Measurements from ENCODE around the gene BABAM1.

Gene BABAM1

DNA sequence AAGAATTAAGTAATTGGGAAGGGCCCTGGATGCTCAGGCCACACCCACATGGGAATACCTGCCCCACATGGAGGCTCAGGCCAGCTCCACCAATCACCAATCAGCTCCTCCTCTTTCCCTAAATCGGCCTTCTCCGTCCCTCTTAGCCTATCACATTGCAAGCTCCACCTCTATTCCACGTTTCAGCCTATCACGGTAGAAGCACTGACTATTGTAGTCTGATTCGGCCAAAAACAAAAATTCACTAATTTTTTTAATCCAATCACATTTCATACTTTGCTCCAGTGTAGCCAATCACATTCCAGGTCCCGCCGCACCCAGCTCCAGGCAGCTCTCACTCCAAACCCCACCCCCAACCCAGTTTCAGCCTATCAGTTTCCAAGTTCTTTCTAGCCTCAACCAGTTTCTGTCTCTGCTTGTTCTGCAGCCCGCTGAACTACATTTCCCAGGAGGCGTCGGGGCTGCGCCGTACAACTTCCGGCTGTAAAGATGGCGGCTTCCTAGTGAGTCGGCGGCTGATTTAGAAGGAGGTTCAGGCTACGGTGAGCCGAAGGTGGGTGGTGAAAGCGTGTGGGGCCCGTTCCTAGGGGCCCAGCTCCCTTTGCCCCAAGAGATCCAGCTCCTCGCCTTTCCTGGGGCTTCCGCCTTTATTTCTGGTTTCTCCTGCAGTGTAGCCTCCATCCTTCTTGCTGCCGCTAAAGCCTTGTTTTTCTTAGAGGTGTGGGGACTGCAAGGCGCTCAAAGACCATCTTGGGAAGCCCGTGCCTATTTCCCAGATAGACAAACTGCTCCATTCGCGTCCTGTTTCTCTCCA is at the start of gene BABAM1:
BABAM1 (plus strand) TSS at position 469 of the 814 bp plus-strand sequence. CDS start 1,364 bp downstream, outside the sequence.
- peak; percentile 93 for DNase-seq (ENCODE audit: low read depth)

DNA sequence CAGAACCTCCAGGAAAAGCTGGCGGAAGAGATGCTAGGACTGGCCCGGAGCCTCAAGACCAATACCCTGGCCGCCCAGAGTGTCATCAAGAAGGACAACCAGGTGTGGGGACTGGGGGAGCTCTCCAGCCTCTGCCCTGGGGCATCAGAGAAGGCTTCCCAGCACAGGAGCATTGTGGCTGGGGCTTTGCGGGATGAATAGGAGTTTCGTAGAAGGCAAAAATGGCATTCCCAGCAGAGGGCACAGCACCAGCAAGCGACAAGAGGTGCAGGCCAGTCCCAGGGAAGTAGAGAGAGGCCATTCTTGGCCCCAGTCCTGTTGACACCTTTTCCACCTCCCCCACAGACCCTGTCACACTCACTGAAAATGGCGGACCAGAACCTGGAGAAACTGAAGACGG is 48.0 kb upstream of the BABAM1 start:
- DNase-seq (ENCODE audit: low read depth): no peak

DNA sequence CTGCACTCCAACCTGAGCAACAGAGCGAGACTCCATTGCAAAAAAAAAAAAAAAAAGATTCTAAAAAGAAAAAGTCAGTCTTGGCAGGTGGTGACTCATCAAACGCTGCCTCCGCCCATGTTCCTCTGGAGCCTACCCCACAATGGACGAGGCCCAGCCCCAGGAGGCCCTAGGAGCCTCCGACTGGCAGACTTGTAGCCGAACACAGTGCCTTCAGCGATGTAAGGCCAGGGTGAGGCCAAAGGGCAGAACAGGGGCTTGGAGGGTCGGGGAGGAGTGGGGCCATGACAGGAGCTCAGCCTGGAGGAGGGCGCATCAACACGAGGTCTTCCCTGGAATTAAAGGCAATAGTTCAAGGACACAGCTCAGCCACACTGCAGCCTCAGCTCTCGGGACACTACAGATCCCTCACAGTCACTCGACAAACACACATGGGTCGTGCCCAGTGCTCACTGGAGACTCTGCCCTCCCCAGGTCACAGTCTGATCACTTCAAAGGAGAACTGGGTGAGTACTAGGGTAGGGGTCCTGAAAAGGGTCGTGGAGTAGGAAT is 47.0 kb upstream of the BABAM1 start:
- peak; percentile 29 for DNase-seq (ENCODE audit: low read depth)

- DNase-seq (ENCODE audit: low read depth): no peak
These were observed 42.2 kb upstream of the BABAM1 start for GRCh38 chr19:17225053-17225452.

GRCh38 chr19:17226002-17226933 is 41.0 kb upstream of the BABAM1 start, which contains the start of gene OCEL1:
Gene OCEL1 (plus strand): TSS chr19:17226226. CDS start chr19:17226248, 22 bp downstream.
- DNase-seq (ENCODE audit: low read depth): peak; percentile 93

- DNase-seq (ENCODE audit: low read depth): no peak
These were observed 39.4 kb upstream of the BABAM1 start for GRCh38 chr19:17227798-17228367.

DNA sequence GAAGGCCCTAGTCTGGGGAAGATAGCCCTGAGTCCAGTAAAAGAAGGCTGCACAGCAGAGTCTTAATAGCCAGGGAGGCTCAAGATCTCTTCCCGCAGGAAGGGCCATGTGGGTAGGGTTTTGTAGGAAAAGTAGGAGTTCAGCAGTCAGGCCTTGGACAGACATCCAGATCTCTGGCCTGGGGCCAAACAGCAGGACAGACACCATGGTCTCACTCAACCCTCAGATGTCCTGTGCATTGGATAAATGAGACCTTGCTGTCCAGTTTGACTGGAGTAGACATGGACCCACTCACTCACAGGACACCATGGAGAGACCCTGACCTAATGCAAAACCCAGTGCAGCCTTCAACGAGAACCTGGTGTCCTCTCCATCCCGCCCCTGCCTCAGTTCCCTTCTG is 37.4 kb upstream of the BABAM1 start:
- DNase-seq (ENCODE audit: low read depth): no peak

GRCh38 chr19:17232258-17232657 is 35.0 kb upstream of the BABAM1 start:
- DNase-seq (ENCODE audit: low read depth): no peak

GRCh38 chr19:17234911-17235299 is 32.3 kb upstream of the BABAM1 start:
- DNase-seq (ENCODE audit: low read depth): no peak

GRCh38 chr19:17235300-17235970 is 31.8 kb upstream of the BABAM1 start:
- DNase-seq (ENCODE audit: low read depth): no peak

- no peak for DNase-seq (ENCODE audit: low read depth)
These were observed 31.1 kb upstream of the BABAM1 start for GRCh38 chr19:17235971-17236777.

DNA sequence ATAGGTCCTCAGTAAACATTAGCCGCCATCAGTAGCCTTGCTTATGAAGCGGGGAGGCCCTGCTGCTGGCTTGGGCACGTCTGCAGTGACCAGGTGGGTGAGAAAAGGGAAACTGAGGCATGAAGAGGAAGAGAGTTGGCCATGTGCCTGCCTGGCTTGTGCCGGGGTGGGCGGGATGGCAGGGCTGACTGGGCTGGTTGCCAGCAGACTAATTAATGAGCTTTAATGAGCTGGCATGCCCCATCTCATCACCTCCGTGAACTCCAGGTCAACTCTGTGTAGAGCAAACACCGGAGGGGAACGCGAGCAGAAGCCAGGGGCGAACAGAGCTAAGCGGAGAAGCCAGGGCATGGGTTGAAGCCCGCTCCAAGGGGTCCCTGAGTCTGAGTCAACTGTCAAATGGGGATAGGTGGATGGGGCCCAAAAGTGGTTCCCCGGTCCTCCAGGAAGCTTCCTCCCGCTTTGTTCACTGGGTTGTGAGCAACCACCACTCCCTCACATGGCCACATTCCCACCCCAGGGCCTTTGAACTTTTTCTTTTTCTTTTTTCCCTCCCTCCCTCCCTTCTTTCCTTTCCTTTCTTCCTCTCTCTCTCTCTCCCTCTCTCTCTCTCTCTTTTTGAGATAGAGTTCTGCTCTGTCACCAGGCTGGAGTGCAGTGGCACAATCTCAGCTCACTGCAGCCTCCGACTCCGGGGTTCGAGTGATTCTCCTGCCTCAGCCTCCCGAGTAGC is 30.3 kb upstream of the BABAM1 start:
- no peak for DNase-seq (ENCODE audit: low read depth)

GRCh38 chr19:17237747-17238706 is 29.2 kb upstream of the BABAM1 start:
- no peak for DNase-seq (ENCODE audit: low read depth)

DNA sequence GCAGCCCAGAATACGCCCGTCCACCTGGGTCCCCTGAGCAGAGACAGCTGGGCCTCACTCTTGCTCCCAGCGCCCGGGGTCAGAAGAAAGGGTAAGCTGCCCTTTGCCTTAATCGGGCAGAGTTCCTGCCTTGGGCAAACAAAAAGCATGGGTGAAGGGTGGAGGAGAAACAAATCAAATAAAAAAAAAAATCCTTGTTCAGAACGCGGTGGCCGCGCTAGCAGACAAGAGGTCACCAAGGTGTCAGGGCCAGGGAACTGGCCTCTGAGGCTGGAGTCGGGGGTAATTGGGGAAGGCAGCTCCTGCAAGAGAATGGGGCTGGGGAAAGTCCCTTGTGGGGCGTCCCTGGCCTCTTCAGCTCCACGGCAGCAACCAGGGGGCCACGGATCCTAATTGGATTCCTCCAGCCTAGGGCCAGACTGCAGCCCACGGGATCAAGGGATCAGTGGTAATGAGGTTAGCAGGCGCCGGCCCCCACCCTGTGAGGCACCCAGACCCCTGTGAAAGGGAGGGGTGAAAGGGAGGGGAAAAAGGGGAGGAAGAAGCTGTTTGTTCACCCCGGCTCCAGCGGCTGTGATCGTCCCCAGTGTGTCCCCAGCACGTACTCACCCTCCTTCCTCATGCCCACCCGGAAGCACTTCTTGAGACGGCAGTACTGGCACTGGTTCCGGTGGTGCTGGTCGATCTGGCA is 27.0 kb upstream of the BABAM1 start:
- no peak for DNase-seq (ENCODE audit: low read depth)

GRCh38 chr19:17240826-17241399 is 26.3 kb upstream of the BABAM1 start:
- no peak for DNase-seq (ENCODE audit: low read depth)

DNA sequence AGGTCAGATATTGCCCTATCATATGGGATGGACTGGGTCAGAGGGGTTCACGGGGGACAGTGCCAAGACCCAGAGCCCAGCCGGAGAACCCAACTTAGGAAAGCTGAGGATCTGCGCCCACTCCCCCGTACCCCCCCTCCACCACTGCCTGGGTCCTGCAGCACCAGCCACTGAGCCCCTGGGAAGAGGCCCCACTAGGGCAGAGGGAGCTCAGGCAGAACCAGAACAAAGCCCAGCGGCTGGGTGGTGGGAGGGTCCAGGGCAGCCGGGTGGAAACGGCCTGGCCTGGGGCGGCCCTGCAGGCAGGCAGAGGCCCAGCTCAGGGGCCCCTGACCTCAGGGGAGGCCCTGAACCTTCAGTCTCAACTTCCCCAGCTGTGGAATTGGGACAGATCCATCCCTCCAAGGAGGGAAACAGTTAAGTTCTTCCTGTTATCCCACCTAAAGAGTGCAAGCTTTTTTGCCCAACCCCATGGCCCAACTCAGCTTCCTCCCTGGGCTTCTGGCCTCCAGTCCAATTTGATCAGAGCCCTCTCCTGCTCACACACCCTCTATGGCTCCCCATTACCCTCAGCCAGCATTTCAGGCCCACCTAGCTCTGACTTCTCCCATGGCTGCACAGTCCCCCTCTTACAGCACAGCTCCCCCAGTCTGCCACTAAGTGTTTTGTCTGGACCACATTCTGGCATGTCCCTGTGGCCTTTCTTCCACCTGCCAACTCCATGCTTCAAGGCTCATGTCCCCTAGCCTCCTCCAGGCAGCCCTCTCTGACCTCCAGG is 24.6 kb upstream of the BABAM1 start:
- no peak for DNase-seq (ENCODE audit: low read depth)

- no peak for DNase-seq (ENCODE audit: low read depth)
These were observed 23.9 kb upstream of the BABAM1 start for GRCh38 chr19:17243211-17243829.
